OCI-LY7 (cell line): ENCODE measurements around the gene TWIST2. TPM values are rescaled to one million over a fixed set of nuclear protein-coding genes. Genes with fewer than 3 reads are reported as not detected.

Experiments
- BruUV-seq: library from RNA; stranded (reverse); fragments of 400-500 nt; replicated peaks from 2 replicates; lab custom pipeline; 2021; lab: Mats Ljungman, UMichigan
- CTCF ChIA-PET: fragments of 300-600 bp; sonication (Branson Sonifier 250); formaldehyde crosslinking; loops from one replicate; lab custom pipeline; 2022; ENCODE audit warnings: antibody characterized with exemption; ENCODE audit not compliant: unreplicated experiment; lab: Charles Lee
- POLR2A ChIA-PET: fragments of 300-600 bp; sonication (Branson Sonifier 250); formaldehyde crosslinking; loops from one replicate; lab custom pipeline; 2022; ENCODE audit warnings: antibody characterized with exemption; lab: Charles Lee
- DNase-seq: peaks from one replicate; pipeline ENCODE4 v3.0.0-alpha.2; 2015; ENCODE audit warnings: low spot score
- H2AFZ ChIP-seq: fragments of 200-600 bp; sonication (generic), shearing (Covaris generic); 2 replicates; pipeline ENCODE4 v1.6.1; 2014; ENCODE audit warnings: mild to moderate bottlenecking, antibody characterized with exemption, low read length, moderate library complexity
- H3K27ac ChIP-seq: fragments of 200-600 bp; sonication (generic); 2 replicates; pipeline ENCODE4 v1.5.1; 2014; ENCODE audit warnings: mixed run types, low read depth, mild to moderate bottlenecking, moderate library complexity, low read length, inconsistent platforms; ENCODE audit not compliant: poor library complexity, severe bottlenecking
- H3K36me3 ChIP-seq: fragments of 200-600 bp; sonication (generic); 2 replicates; pipeline ENCODE4 v1.6.1; 2014; ENCODE audit warnings: mild to moderate bottlenecking, antibody characterized with exemption, low read length, moderate library complexity, mixed read lengths; ENCODE audit not compliant: insufficient read depth
- H3K4me1 ChIP-seq: fragments of 200-600 bp; sonication (generic); 2 replicates; pipeline ENCODE4 v1.5.1; 2014; ENCODE audit warnings: mild to moderate bottlenecking, low read length; ENCODE audit not compliant: insufficient read depth, poor library complexity, severe bottlenecking
- H3K4me2 ChIP-seq: fragments of 200-600 bp; sonication (generic); 2 replicates; pipeline ENCODE4 v1.6.1; 2014; ENCODE audit warnings: mild to moderate bottlenecking, low read length
- H3K4me3 ChIP-seq: fragments of 200-600 bp; sonication (generic); 2 replicates; pipeline ENCODE4 v1.5.1; 2014; ENCODE audit warnings: mild to moderate bottlenecking, low read depth, low read length; ENCODE audit not compliant: poor library complexity, severe bottlenecking
- H3K79me2 ChIP-seq: fragments of 200-600 bp; sonication (generic); 2 replicates; pipeline ENCODE4 v1.6.1; 2016; ENCODE audit warnings: low read depth, mild to moderate bottlenecking, low read length, moderate library complexity, mixed read lengths; ENCODE audit not compliant: insufficient read depth
- H3K9me2 ChIP-seq: fragments of 200-600 bp; sonication (generic); 2 replicates; pipeline ENCODE4 v1.6.1; 2016; ENCODE audit warnings: mild to moderate bottlenecking, low read length, mixed read lengths; ENCODE audit not compliant: insufficient read depth
- H3K9me3 ChIP-seq: fragments of 200-600 bp; sonication (generic); 2 replicates; pipeline ENCODE4 v1.6.1; 2014; ENCODE audit warnings: mild to moderate bottlenecking, mixed run types, low read length, mixed read lengths
- H4K20me1 ChIP-seq: fragments of 200-600 bp; sonication (generic); 2 replicates; pipeline ENCODE4 v1.6.1; 2014; ENCODE audit warnings: mild to moderate bottlenecking, antibody characterized with exemption, low read length, moderate library complexity, mixed read lengths; ENCODE audit not compliant: insufficient read depth
- CTCF ChIP-seq: fragments of 200-600 bp; sonication (generic); conservative IDR thresholded peaks from 2 replicates; pipeline ENCODE4 v1.5.1; 2014; ENCODE audit warnings: mild to moderate bottlenecking, antibody characterized with exemption, low read length, moderate library complexity, mixed read lengths
- EZH2phosphoT487 ChIP-seq: fragments of 200-600 bp; sonication (generic); IDR thresholded peaks from 2 replicates; pipeline ENCODE4 v1.6.1; 2018; ENCODE audit warnings: low read depth, borderline replicate concordance, mild to moderate bottlenecking, mixed run types, antibody characterized with exemption, low read length, moderate library complexity, mixed read lengths
- intact Hi-C: fragments of 100-400 bp; cut with micrococcal nuclease; formaldehyde crosslinking; loops from one replicate; pipeline ENCODE4 v1.10.0; 2022; ENCODE audit not compliant: unreplicated experiment
- total RNA-seq, 2 experiments: library from RNA; depleted of rRNA in 1 of 2; stranded (reverse); fragments of >200 nt in 1 of 2; shearing (Covaris generic) in 1 of 2; gene quantifications; 2 replicates each; pipeline ENCODE4 v1.2.3, GENCODE V29; 2014 to 2022

Gene TWIST2
- total RNA-seq, 2 experiments from 2014 or later: not detected

DNA sequence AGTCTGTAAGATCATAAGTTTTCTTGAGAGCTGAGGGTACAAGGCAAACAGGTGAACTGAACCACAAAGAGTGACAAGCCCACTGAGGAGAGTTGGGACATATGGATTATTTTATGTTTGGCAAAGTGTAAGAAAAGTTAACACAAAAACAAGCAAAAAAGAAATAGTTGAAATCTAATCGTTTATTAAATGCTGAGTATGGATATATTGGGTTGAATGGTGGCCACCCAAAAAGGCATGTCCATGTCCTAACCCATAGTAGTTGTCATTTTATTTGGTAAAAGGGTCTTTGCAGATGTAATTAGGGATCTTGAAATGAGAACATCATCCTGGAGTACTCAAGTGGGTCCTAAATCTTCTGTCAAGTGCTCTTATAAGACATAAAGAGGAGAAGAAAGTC lies 24.9 kb upstream of the TWIST2 start:
- POLR2A ChIA-PET: no interaction called here
- no TSS peak for BruUV-seq
- TF ChIP-seq EZH2phosphoT487 (no peak), CTCF (no peak)

GRCh38 chr2:238831177-238831576 lies 16.7 kb upstream of the TWIST2 start:
- Histone ChIP-seq H3K4me3 (no peak overlapping the region), H3K36me3 (no peaks in the 10 kb centered on the region), H3K27ac (no peak overlapping the region), H3K79me2 (no peaks in the 10 kb centered on the region), H3K4me2 (no peak overlapping the region), H3K9me2 (no peaks in the 10 kb centered on the region), H3K9me3 (no peaks in the 10 kb centered on the region), H2AFZ (no peak overlapping the region), H4K20me1 (no peaks in the 10 kb centered on the region), H3K4me1 (no peaks in the 10 kb centered on the region)
- POLR2A ChIA-PET: no interaction called here
- BruUV-seq: no TSS peak
- intact Hi-C loops: no loop called here
- CTCF ChIA-PET: no interaction called here
- DNase-seq: no peak
- no peak for TF ChIP-seq EZH2phosphoT487
- TF ChIP-seq CTCF: no peak

More for the DNA sequence above, 24.9 kb upstream of the TWIST2 start:
- H3K79me2 ChIP-seq: no peaks in the 10 kb centered on the region
- CTCF ChIA-PET: no interaction called here
- no peak overlapping the region for H3K4me2 ChIP-seq
- no peaks in the 10 kb centered on the region for H3K9me3 ChIP-seq
- H3K36me3 ChIP-seq: no peaks in the 10 kb centered on the region
- no peak overlapping the region for H2AFZ ChIP-seq
- no peaks in the 10 kb centered on the region for H3K9me2 ChIP-seq
- intact Hi-C loops: no loop called here
- H4K20me1 ChIP-seq: no peaks in the 10 kb centered on the region
- no peak overlapping the region for H3K27ac ChIP-seq
- H3K4me1 ChIP-seq: no peaks in the 10 kb centered on the region
- DNase-seq: no peak
- H3K4me3 ChIP-seq: no peak overlapping the region

DNA sequence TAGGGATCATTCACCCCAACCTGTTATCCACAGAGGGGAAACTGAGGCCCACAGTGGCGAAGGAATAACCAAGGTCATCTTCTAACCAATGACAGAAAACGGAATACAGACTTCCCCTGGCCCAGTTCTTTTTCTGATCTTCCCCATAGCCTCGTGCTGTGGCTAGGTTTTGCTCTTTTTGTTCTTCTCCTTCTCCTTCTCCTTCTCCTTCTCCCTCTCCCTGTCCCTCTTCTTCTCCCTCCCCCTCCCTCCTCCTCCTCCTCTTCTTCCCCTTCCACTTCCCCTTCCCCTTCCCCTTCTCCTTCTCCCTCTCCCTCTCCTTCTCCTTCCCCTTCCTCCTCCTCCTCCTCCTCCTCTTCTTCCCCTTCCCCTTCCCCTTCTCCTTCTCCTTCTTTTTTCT lies 12.9 kb upstream of the TWIST2 start:
- CTCF ChIA-PET: no interaction called here
- Histone ChIP-seq H3K9me2 (no peaks in the 10 kb centered on the region), H3K79me2 (no peaks in the 10 kb centered on the region), H3K9me3 (no peaks in the 10 kb centered on the region), H2AFZ (no peak overlapping the region), H3K4me3 (no peak overlapping the region), H3K27ac (no peak overlapping the region), H3K4me1 (no peaks in the 10 kb centered on the region), H4K20me1 (no peaks in the 10 kb centered on the region), H3K36me3 (no peaks in the 10 kb centered on the region), H3K4me2 (no peak overlapping the region)
- TF ChIP-seq CTCF (no peak), EZH2phosphoT487 (no peak)
- POLR2A ChIA-PET: no interaction called here
- no TSS peak for BruUV-seq
- intact Hi-C loops: no loop called here
- DNase-seq: no peak
